Vagina (tissue), 2 donors: ENCODE measurements around the gene C9orf43.

ENCODE experiments used
- CTCF ChIP-seq, 3 experiments: fragments of 450-650 bp in 2 of 3; fragments of 200-600 bp in 1 of 3; sonication (generic) in 1 of 3; IDR thresholded peaks; one replicate each; pipeline ENCODE4 v1.5.1; 2017 to 2019; ENCODE audit warnings: antibody characterized with exemption in 3 of 3, mild to moderate bottlenecking in 2 of 3, moderate library complexity in 2 of 3
- POLR2A ChIP-seq, 2 donors: fragments of 450-650 bp; IDR thresholded peaks; one replicate each; pipeline ENCODE4 v1.6.1; 2017; ENCODE audit warnings: antibody characterized with exemption in 2 of 2, mild to moderate bottlenecking in 2 of 2, moderate library complexity in 2 of 2

DNA sequence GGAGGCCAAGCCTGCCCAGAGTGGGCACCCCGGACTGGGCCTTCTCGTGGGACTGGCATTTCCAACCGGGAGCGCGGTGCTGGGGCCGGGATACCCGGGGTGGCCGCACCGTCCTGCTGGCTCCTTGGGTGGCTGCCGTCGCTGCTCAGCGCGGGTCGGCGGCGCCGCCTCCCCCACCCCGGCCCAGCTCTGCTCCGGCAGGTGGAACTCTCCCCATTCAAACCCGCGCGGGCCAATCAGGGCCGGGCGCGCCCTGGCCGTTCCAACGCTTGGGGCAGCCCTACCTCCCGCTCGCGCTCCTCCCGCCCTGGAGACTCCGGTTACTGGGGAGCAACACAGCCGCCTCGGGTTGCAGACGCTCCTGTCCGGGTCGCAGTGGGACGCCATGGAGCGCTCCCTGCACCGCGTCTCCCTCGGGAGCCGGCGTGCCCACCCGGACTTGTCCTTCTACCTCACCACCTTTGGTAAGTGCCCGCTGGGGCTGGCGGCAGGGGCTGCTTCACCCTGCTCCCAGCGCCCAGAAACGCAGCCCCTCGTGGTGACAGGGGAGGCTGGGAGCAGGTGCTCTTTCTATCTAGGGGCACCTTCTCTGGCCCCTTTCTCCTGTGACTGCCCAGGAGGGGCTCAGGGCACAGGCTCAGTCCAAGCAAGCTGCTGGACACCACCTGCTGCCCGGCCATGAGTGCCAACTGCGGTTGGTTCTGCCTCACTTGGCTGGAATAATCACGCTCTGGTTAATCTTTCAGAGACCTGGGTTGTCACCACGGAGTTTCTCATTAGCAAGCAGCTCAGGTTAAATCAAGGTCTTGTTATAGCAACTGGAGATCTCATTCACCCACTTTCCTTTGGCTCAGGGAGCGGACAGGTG is 53.1 kb downstream of the C9orf43 start, which contains the start of gene RGS3:
- TF ChIP-seq CTCF (IDR thresholded peaks at IDR 0.05) (no peak), POLR2A (IDR thresholded peaks at IDR 0.05) (no peak)
